Upper lobe of left lung (tissue), 6 donors: ENCODE data around the gene CRYBG2. TPM values are rescaled to one million over a fixed set of nuclear protein-coding genes. Genes with fewer than 3 reads are reported as not detected.
"Not testable (repeated sequence)": the region's sequence is repeated elsewhere in the genome, so short reads cannot be mapped to it uniquely, and the experiment has no call there.

Experiments
- ATAC-seq, 2 donors: fragments of 200-7000 bp; cut with Tn5 transposase; one replicate each; pipeline ENCODE4 v1.9.1; 2022; ENCODE audit warnings: mild to moderate bottlenecking in 2 of 2, moderate library complexity in 2 of 2; ENCODE audit not compliant: low FRiP score in 2 of 2
- DNase-seq, 2 donors: peaks; one replicate each; pipeline ENCODE4 v3.0.0-alpha.2; 2019 to 2020
- H3K27ac ChIP-seq, 4 donors: fragments of 200-600 bp; sonication (generic); one replicate each; pipeline ENCODE4 v1.5.1; 2016 to 2019
- H3K27me3 ChIP-seq, 4 donors: fragments of 200-600 bp; sonication (generic); one replicate each; pipeline ENCODE4 v1.5.1; 2017 to 2019
- H3K36me3 ChIP-seq, 4 donors: fragments of 200-600 bp; sonication (generic); one replicate each; pipeline ENCODE4 v1.5.1; 2016 to 2019
- H3K4me1 ChIP-seq, 4 donors: fragments of 200-600 bp; sonication (generic); one replicate each; pipeline ENCODE4 v1.5.1; 2018 to 2019
- H3K4me3 ChIP-seq, 4 donors: fragments of 200-600 bp; sonication (generic); one replicate each; pipeline ENCODE4 v1.5.1; 2017 to 2019; ENCODE audit warnings: mild to moderate bottlenecking in 2 of 4, moderate library complexity in 1 of 4
- H3K9me3 ChIP-seq, 4 donors: fragments of 200-600 bp; sonication (generic); one replicate each; pipeline ENCODE4 v1.5.1; 2018 to 2019
- CTCF ChIP-seq, 6 experiments: fragments of 450-650 bp in 4 of 6; fragments of 200-600 bp in 2 of 6; sonication (generic) in 2 of 6; IDR thresholded peaks; one replicate each; pipeline ENCODE4 v1.5.1; 2016 to 2019; ENCODE audit warnings: antibody characterized with exemption in 6 of 6
- EP300 ChIP-seq, 4 donors: sonication (generic); formaldehyde crosslinking; IDR thresholded peaks; one replicate each; pipeline ENCODE4 v1.5.1; 2017; ENCODE audit warnings: antibody characterized with exemption in 4 of 4, control low read depth in 2 of 4
- POLR2A ChIP-seq, 4 donors: fragments of 450-650 bp; IDR thresholded peaks; one replicate each; pipeline ENCODE4 v1.5.1; 2016 to 2017; ENCODE audit warnings: antibody characterized with exemption in 4 of 4, mild to moderate bottlenecking in 2 of 4
- POLR2AphosphoS5 ChIP-seq, 2 donors: sonication (generic); formaldehyde crosslinking; IDR thresholded peaks; one replicate each; pipeline ENCODE4 v1.5.1; 2017; ENCODE audit warnings: antibody characterized with exemption in 2 of 2
- WGBS, 2 donors: methylation state at CpG; one replicate each; pipeline ENCODE4 v1.1.5; 2017 to 2018; 5-methylcytosine and 5-hydroxymethylcytosine counted together
- total RNA-seq, 6 donors: library from RNA; depleted of rRNA in 4 of 6; stranded (reverse); fragments of >200 nt in 4 of 6; gene quantifications; one replicate each; pipeline versions ENCODE4 v1.1.0 to v1.2.1, GENCODE V29; 2016 to 2021
- donor health status: DM: no; HTN: no; CAD: no; lungs with moderate emphysema.
- donor health status: DM: no; HTN: yes; CAD: no; lungs with severe emphysema.

The CRYBG2 gene
- total RNA-seq, 6 donors from 2014 or later = 0.59 to 25.2 (median 11.1) TPM

- Histone ChIP-seq H3K27ac (no peak overlapping the region), H3K9me3 (no peaks in the 10 kb centered on the region), H3K27me3 (no peaks in the 10 kb centered on the region), H3K36me3 (no peaks in the 10 kb centered on the region), H3K4me1 (peaks cover 0 to 1% (median 0%) of the 10 kb centered on the region in 4 donors), H3K4me3 (no peak overlapping the region)
- TF ChIP-seq POLR2AphosphoS5 (IDR thresholded peaks at IDR 0.05) = no peak
- TF ChIP-seq EP300 (IDR thresholded peaks at IDR 0.05) = no peak
- TF ChIP-seq CTCF (IDR thresholded peaks at IDR 0.05) = no peak
- no peak for TF ChIP-seq POLR2A (IDR thresholded peaks at IDR 0.05)
- ATAC-seq = no peak
- 85 to 91% methylated on average over 5 of the region's 5 CpGs for WGBS, 2 donors
- no peak for DNase-seq
Observed at GRCh38 chr1:26330276-26330675, 23.7 kb downstream of the CRYBG2 start.

GRCh38 chr1:26329380-26329779, 24.6 kb downstream of the CRYBG2 start:
- 93 to 98% methylated on average over 4 of the region's 4 CpGs for WGBS, 2 donors
- H3K27ac ChIP-seq, H3K4me3 ChIP-seq, DNase-seq, ATAC-seq, H3K36me3 ChIP-seq, H3K9me3 ChIP-seq, H3K4me1 ChIP-seq, H3K27me3 ChIP-seq: not testable (repeated sequence)

- no peak for TF ChIP-seq EP300 (IDR thresholded peaks at IDR 0.05)
- TF ChIP-seq POLR2AphosphoS5 (IDR thresholded peaks at IDR 0.05) = no peak
- no peak for TF ChIP-seq CTCF (IDR thresholded peaks at IDR 0.05)
- TF ChIP-seq POLR2A (IDR thresholded peaks at IDR 0.05) = no peak
- Histone ChIP-seq H3K4me1 (no peaks in the 10 kb centered on the region), H3K27ac (no peak overlapping the region), H3K36me3 (no peaks in the 10 kb centered on the region), H3K9me3 (no peaks in the 10 kb centered on the region), H3K27me3 (no peaks in the 10 kb centered on the region), H3K4me3 (no peak overlapping the region)
- no peak for ATAC-seq
- no peak for DNase-seq
- WGBS, 2 donors = 75 to 84% methylated on average over 8 of the region's 8 CpGs
Observed at GRCh38 chr1:26328597-26328996, 25.3 kb downstream of the CRYBG2 start.

- Histone ChIP-seq H3K27me3 (no peaks in the 10 kb centered on the region), H3K4me3 (no peak overlapping the region), H3K27ac (no peak overlapping the region), H3K9me3 (no peaks in the 10 kb centered on the region), H3K36me3 (no peaks in the 10 kb centered on the region), H3K4me1 (no peaks in the 10 kb centered on the region)
- WGBS, 2 donors = 80 to 83% methylated on average over 5 to 8 of the region's 8 CpGs
- DNase-seq (no peak), ATAC-seq (no peak)
- TF ChIP-seq POLR2AphosphoS5 (IDR thresholded peaks at IDR 0.05) = no peak
- no peak for TF ChIP-seq EP300 (IDR thresholded peaks at IDR 0.05)
- no peak for TF ChIP-seq CTCF (IDR thresholded peaks at IDR 0.05)
- TF ChIP-seq POLR2A (IDR thresholded peaks at IDR 0.05) = no peak
Observed at GRCh38 chr1:26327956-26328362, 26.0 kb downstream of the CRYBG2 start.

- peaks cover 6 to 9% (median 8%) of the 10 kb centered on the region in 4 donors for H3K4me1 ChIP-seq
- no peak overlapping the region for H3K4me3 ChIP-seq
- DNase-seq (no peak), ATAC-seq (no peak)
- WGBS, 2 donors = 82 to 86% methylated on average over 3 of the region's 3 CpGs
- TF ChIP-seq POLR2AphosphoS5 (IDR thresholded peaks at IDR 0.05) (no peak), CTCF (IDR thresholded peaks at IDR 0.05) (no peak), EP300 (IDR thresholded peaks at IDR 0.05) (no peak), POLR2A (IDR thresholded peaks at IDR 0.05) (no peak)
- H3K36me3 ChIP-seq = no peaks in the 10 kb centered on the region
- no peak overlapping the region for H3K27ac ChIP-seq
- no peaks in the 10 kb centered on the region for H3K27me3 ChIP-seq
- H3K9me3 ChIP-seq = no peaks in the 10 kb centered on the region
Observed at GRCh38 chr1:26324550-26324949, 29.4 kb downstream of the CRYBG2 start.
